ENCODE measurements around the gene AFDN.
"Not testable (repeated sequence)": the region's sequence is repeated elsewhere in the genome, so short reads cannot be mapped to it uniquely, and the experiment has no call there.

AFDN gene

DNA sequence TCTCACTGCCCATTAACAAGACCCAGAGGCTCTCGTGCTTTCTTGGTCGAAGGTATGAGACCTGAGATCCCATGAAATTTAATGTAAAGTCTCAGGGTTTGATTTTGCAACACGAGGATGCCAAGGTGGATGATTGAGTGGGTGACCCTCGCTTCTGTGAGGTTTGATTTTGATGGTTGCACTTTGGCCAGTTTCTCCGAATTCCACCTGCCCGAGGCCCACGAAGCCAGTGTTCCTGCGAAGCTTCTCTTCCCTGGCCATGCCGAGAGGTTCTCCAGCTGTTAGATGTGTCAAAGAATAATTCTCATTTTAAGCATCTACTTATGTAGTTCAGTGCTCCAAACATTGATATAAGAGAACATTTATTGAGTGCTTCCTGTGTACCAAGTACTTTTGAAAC is 170.9 kb downstream of the AFDN start, which contains the start of gene KIF25:
KIF25 (plus strand) TSS at position 30 of the 400 bp plus-strand sequence. CDS start 31,915 bp downstream, outside the sequence.
- DNase-seq (ENCODE audit: low read depth, low spot score) = no peak

- DNase-seq (ENCODE audit: low read depth, low spot score) = no peak
Observed at GRCh38 chr6:167998215-167998614, 171.5 kb downstream of the AFDN start.

DNA sequence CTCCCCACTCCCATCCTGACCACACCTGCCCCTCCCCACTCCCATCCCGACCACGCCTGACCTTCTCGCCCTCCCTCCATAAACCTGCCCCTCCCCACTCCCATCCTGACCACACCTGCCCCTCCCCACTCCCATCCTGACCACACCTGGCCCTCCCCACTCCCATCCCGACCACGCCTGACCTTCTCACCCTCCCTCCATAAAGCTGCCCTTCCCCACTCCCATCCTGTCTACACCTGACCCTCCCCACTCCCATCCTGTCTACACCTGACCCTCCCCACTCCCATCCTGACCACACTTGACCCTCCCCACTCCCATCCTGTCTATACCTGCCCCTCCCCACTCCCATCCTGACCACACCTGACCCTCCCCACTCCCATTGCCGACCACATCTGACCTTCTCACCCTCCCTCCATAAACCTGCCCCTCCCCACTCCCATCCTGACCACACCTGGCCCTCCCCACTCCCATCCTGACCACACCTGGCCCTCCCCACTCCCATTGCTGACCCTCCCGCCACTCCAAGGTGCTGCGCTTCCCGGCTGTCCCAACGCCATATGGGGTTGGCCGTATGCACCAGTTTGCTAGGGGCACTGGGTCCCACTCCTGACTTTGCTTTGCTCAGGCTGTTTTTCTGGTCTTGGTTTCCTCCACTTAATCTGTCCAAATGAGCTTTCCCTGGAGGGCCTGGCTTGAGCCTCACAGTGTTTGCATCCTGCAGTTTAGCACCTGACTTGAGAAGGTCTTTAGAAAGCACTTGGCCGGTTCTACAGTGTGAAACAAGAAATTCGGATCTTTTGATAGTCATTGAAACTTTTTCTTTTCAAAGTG is 173.7 kb downstream of the AFDN start:
- DNase-seq (ENCODE audit: low read depth, low spot score) = no peak

DNA sequence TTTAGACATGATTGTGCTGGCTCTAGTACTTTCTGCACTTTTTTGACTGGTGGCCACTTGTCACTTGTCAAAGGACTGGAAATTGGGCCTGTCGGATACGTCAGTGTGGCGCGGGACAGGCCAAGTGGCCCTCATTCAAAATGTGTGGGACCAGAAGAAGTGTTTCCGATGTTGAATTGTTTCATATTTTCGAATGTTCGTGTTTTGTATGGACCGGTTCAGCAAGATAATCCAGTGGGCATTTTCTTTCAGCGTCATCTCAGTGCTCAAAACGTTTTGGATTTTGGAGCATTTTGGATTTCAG is 174.3 kb downstream of the AFDN start:
- no peak for DNase-seq (ENCODE audit: low read depth, low spot score)

DNA sequence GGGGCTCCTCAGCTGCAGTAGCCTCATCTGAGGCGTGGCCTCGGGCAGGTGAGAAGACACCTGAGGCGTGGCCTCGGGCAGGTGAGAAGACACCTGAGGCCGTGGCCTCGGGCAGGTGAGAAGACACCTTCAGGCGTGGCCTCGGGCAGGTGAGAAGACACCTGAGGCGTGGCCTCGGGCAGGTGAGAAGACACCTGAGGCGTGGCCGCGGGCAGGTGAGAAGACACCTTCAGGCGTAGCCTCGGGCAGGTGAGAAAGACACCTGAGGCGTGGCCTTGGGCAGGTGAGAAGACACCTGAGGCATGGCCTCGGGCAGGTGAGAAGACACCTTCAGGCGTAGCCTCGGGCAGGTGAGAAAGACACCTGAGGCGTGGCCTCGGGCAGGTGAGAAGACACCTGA is 174.8 kb downstream of the AFDN start:
- DNase-seq (ENCODE audit: low read depth, low spot score) = not testable (repeated sequence)

GRCh38 chr6:168002804-168003203 is 176.1 kb downstream of the AFDN start:
- DNase-seq (ENCODE audit: low read depth, low spot score) = no peak

- DNase-seq (ENCODE audit: low read depth, low spot score) = no peak
Observed at GRCh38 chr6:168004023-168004422, 177.3 kb downstream of the AFDN start.

DNA sequence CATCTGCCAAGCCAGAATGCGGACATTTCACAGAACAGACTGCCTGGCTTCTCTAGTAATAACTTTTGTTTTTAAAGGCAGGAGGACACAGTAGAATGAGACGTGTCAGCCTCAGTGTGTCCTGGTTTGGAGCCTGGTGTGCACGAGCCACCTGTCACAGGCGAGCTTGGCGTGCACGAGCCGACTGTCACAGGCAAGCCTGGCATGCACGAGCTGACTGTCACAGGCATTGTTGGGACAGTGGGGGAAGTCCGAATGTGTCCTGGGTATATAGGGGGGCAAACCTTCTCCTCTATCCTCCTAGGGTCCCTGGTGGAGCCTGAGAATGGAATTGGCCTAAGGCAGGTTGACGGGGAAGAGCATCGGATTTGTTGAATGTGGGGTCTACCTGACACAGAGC is 178.2 kb downstream of the AFDN start:
- no peak for DNase-seq (ENCODE audit: low read depth, low spot score)

DNA sequence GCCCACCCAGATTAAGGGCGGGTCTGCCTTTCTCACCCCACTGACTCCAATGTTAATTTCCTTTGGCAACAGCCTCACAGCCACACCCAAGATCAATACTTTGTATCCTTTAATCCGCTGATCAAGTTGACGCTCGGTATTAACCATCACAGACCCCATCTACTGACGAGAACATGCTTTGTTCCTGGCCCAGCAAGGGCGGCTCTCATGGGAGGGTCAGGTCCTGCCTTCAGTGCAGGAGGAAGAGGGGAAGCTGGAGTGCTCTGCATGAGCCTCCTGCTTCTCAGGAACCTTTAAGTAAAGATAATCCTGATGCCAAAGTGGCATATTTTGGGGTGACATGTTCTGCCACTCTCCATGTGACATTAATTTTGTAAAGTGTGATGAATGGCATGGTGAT is 179.1 kb downstream of the AFDN start:
- DNase-seq (ENCODE audit: low read depth, low spot score) = no peak

DNA sequence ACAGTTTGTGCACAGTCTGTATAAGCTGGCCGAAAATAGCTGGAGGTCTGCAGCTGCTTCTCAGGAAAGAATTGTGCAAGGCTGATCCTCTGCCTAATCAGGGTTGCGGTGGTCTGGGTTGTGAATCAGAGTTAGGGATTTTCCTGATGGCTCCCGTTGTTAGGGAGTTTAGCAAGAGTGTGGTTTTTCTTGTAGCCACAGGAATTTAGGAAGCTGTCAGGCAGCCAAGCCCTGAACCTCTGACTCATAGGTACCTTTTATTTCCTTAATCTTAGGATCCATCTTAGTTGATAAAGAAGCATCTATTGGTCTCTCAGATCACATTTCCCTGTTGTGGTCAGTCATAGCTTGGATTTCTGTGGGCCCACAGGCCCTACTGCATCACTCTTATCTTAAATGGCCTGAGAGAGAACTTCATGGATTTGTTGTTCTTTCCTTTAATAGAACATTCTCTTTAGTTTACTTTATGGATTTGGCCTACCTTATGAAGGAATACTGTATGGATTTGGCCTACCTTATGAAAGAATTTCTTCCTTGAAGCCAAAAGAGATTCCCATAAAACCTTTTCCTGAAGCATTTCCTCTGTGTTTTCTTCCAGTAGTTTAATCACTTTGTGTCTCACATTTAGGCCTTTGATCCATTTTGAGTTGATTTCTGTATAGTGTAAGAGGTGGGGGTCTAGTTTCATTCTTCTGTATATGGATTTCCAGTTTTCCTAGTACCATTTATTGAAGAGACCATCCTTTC is 181.1 kb downstream of the AFDN start:
- peak; percentile 71 for DNase-seq (ENCODE audit: low read depth, low spot score)

DNA sequence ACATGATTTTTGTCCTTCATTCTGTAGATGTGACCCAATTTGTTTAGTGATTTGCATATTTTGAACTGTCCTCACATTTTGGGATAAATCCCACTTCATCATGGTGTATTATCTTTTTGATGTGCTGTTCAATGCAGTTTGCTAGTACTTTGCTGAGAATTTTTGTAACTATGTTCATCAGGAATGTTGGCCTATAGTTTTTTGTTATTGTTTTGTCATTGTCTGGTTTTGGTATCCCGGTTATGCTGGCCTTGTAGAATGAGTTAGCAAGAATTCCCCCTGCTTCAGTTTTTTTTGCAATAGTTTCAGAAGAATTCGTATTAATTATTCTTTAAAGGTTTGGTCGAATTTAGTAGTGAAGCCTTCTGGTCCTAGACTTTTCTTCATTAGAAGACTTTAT is 182.6 kb downstream of the AFDN start:
- DNase-seq (ENCODE audit: low read depth, low spot score) = no peak

GRCh38 chr6:168011291-168011690 is 184.6 kb downstream of the AFDN start:
- no peak for DNase-seq (ENCODE audit: low read depth, low spot score)

- no peak for DNase-seq (ENCODE audit: low read depth, low spot score)
Observed at GRCh38 chr6:168012431-168013249, 185.9 kb downstream of the AFDN start.

DNA sequence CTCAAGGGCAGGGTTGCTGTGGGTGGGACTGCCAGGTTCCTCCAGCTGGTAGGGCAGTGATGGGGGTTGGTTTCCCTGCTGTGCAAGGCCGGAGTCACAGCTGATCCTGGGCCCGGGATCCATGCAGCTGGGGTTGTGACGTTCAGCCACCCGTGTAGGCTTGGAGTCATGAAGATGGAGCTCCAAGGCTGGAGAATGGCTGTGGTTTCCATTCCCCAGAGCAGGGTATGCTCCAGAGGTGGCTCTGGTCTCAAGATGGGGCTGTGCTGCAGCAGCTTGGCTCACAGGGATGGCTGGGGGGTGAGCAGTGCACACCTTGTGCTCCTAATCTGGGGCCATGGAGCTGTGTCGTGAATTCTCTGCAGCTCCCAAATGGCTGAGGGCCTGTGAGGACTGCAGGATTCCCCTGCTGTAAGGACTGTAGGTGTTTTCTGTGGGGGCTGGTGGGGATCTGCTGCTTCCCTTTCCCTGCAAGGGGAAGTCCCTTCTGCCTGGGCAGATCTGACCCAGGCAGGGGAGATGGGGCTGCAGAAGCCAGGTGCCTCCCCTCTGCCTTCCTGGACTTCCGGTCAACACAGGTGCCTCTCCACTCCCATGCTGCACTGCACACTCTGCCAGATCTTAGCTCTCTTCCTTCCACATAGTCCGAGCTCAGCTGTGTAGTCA is 186.7 kb downstream of the AFDN start:
- no peak for DNase-seq (ENCODE audit: low read depth, low spot score)

- no peak for DNase-seq (ENCODE audit: low read depth, low spot score)
Observed at GRCh38 chr6:168014428-168014827, 187.7 kb downstream of the AFDN start.

DNA sequence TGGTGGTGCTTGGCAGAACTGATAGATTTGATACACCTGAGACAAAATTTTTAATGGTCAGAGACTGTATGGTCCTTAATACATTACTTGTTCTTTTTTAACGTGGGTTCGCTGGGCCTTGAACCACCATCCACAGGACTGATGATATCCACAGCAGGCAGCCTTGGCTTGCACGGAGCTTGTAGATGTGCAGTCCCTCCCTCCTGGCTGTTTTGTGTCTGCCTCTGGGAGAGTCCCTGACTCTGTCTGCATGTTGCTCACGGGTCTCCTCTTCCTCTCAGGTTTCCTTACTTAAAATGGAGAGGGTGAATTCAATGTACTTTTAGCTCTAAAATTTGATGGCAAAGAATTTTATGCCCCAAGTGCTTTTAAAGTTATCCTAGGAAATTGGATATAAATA is 188.3 kb downstream of the AFDN start:
- no peak for DNase-seq (ENCODE audit: low read depth, low spot score)

DNA sequence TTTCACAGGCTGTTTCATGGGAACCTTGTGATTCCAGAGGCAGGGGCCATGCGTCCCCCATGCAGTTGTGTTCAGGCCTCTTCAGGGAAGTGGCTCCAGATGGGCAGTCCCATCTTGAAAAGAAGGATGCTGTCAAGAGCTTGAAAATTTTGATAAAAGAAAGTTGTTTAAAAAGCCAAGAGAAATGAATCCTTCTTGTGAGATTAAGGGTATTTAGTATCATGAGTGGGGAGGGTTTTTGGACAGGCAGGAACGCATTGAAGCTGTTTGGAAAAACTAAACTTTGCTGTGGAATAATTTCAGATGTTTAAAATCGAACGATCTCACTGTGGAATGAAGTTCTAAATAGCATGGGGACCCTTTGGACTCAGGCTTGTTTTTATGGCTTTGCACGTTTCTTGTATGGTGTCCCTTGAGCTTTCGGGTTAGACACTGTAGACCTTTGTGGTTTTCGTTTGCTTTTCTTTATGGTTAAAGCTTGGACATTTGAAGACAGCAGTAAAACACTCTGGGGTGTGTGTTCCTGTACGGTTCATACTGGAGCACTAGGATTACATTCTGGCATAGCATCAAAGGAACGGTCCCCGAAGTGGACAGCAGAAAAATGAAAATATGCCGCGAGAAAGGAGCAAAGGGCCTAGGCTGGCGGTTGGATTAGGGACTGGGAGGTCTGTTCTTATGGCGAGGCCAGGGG is 188.9 kb downstream of the AFDN start:
- no peak for DNase-seq (ENCODE audit: low read depth, low spot score)

DNA sequence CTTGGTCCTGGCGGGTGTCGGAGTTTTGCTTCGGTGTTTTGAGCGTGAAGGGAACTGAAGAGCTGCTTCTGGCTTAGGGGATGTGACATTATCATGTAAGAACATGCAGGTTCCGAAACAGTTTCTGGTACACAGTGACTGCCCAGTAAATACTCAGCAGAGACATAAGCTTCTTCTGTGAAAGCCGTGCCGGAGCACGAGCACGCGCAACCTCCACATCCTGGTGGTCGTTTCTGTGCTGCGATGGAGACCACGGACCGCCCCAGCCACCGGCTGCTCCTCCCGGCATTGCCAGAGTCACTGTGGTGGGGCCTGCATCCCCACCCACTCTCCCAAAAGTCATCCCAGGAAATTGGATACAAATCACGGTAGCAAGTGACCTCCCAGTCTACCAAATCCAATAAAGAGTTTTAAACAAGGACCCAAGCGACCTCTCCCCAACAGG is 189.5 kb downstream of the AFDN start:
- no peak for DNase-seq (ENCODE audit: low read depth, low spot score)

GRCh38 chr6:168016721-168017525 is 190.2 kb downstream of the AFDN start:
- no peak for DNase-seq (ENCODE audit: low read depth, low spot score)

DNA sequence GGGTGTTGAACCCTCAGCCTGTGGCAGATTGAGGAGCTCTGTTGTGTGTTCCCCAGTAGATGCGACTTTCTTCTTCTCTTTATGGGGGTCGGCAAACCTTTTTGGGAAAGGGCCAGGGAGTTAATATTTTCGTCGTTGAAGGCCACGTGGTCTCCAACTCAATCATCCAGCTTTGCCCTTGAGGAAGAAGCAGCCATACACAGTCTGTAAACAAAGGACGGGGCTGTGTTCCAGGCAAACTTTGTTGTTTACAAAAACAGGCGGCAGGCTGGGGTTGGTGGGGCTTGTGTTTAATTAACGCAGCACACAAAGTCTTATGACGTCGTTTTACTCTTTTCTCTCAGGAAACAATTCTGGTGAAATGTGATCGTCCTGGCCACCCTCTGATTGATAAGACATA is 190.9 kb downstream of the AFDN start:
- no peak for DNase-seq (ENCODE audit: low read depth, low spot score)
